ENCODE data around the gene XRCC3.

Gene XRCC3

GRCh38 chr14:103745424-103745823 is 30.2 kb upstream of the XRCC3 start:
- TF ChIP-seq CTCF (IDR thresholded peaks at IDR 0.05; ENCODE audit: low read depth, low read length, missing control alignments), result no peak
- Histone ChIP-seq H3K27me3 (replicated peaks) (no peaks in the 10 kb centered on the region), H3K27ac (no peak overlapping the region), H3K36me3 (replicated peaks) (no peaks in the 10 kb centered on the region), H3K4me3 (ENCODE audit: low read depth, low read length) (no peak overlapping the region)
- DNase-seq, result no peak
- in situ Hi-C loops (cut with HindIII; ENCODE audit: low pct_ligation_motif_present, low sequenced_read_pairs), result no loop called here

- in situ Hi-C loops (cut with HindIII; ENCODE audit: low pct_ligation_motif_present, low sequenced_read_pairs), result no loop called here
- no peak for TF ChIP-seq CTCF (IDR thresholded peaks at IDR 0.05; ENCODE audit: low read depth, low read length, missing control alignments)
- no peaks in the 10 kb centered on the region for H3K36me3 ChIP-seq (replicated peaks)
- no peak overlapping the region for H3K27ac ChIP-seq
- DNase-seq, result no peak
- H3K27me3 ChIP-seq (replicated peaks), result no peaks in the 10 kb centered on the region
- H3K4me3 ChIP-seq (ENCODE audit: low read depth, low read length), result no peak overlapping the region
Measured at GRCh38 chr14:103744621-103745395, 29.6 kb upstream of the XRCC3 start.

- TF ChIP-seq CTCF (IDR thresholded peaks at IDR 0.05; ENCODE audit: low read depth, low read length, missing control alignments), result no peak
- in situ Hi-C loops (cut with HindIII; ENCODE audit: low pct_ligation_motif_present, low sequenced_read_pairs), result no loop called here
- Histone ChIP-seq H3K27ac (no peak overlapping the region), H3K4me3 (ENCODE audit: low read depth, low read length) (no peak overlapping the region), H3K27me3 (replicated peaks) (no peaks in the 10 kb centered on the region), H3K36me3 (replicated peaks) (no peaks in the 10 kb centered on the region)
- DNase-seq, result no peak
Measured at GRCh38 chr14:103743691-103744090, 28.4 kb upstream of the XRCC3 start.

GRCh38 chr14:103742499-103743255 is 27.4 kb upstream of the XRCC3 start:
- H3K27ac ChIP-seq, result no peak overlapping the region
- in situ Hi-C loops (cut with HindIII; ENCODE audit: low pct_ligation_motif_present, low sequenced_read_pairs), result no loop called here
- H3K36me3 ChIP-seq (replicated peaks), result no peaks in the 10 kb centered on the region
- no peak overlapping the region for H3K4me3 ChIP-seq (ENCODE audit: low read depth, low read length)
- no peaks in the 10 kb centered on the region for H3K27me3 ChIP-seq (replicated peaks)
- DNase-seq, result no peak
- no peak for TF ChIP-seq CTCF (IDR thresholded peaks at IDR 0.05; ENCODE audit: low read depth, low read length, missing control alignments)

GRCh38 chr14:103741876-103742275 is 26.6 kb upstream of the XRCC3 start:
- Histone ChIP-seq H3K36me3 (replicated peaks) (no peaks in the 10 kb centered on the region), H3K4me3 (ENCODE audit: low read depth, low read length) (no peak overlapping the region), H3K27me3 (replicated peaks) (no peaks in the 10 kb centered on the region), H3K27ac (no peak overlapping the region)
- no peak for TF ChIP-seq CTCF (IDR thresholded peaks at IDR 0.05; ENCODE audit: low read depth, low read length, missing control alignments)
- in situ Hi-C loops (cut with HindIII; ENCODE audit: low pct_ligation_motif_present, low sequenced_read_pairs), result no loop called here
- DNase-seq, result no peak
